Naive B cell (primary cell): ENCODE data around the gene THAP10. TPM values are rescaled to one million over a fixed set of nuclear protein-coding genes. Genes with fewer than 3 reads are reported as not detected.

Source experiments
- ATAC-seq, 2 donors: fragments of 150-1000 bp; cut with Tn5 transposase; 2 replicates each; pipeline ENCODE4 v1.10.0; 2021; ENCODE audit warnings: low read depth in 2 of 2, mild to moderate bottlenecking in 2 of 2, moderate library complexity in 2 of 2
- DNase-seq: peaks from one replicate; pipeline ENCODE4 v3.0.0; 2022
- H3K27ac Mint-ChIP-seq, 6 donors: one replicate each; pipeline ENCODE4 v1.8.0; 2020 to 2022; ENCODE audit warnings: mild to moderate bottlenecking in 6 of 6, mixed read lengths in 6 of 6, moderate library complexity in 5 of 6, inconsistent platforms in 2 of 6
- H3K27me3 Mint-ChIP-seq, 3 donors: one replicate each; pipeline ENCODE4 v1.8.0; 2021 to 2022; ENCODE audit warnings: mixed read lengths in 3 of 3, mild to moderate bottlenecking in 1 of 3
- H3K36me3 Mint-ChIP-seq, 2 donors: one replicate each; pipeline ENCODE4 v1.8.0; 2020 to 2022; ENCODE audit warnings: mixed read lengths in 2 of 2, inconsistent platforms in 1 of 2, mild to moderate bottlenecking in 1 of 2
- H3K4me1 Mint-ChIP-seq, 3 donors: one replicate each; pipeline ENCODE4 v1.8.0; 2020 to 2022; ENCODE audit warnings: mixed read lengths in 3 of 3, inconsistent platforms in 1 of 3, mild to moderate bottlenecking in 1 of 3, moderate library complexity in 1 of 3
- H3K4me3 Mint-ChIP-seq, 8 donors: one replicate each; pipeline ENCODE4 v1.8.0; 2020 to 2022; ENCODE audit warnings: mild to moderate bottlenecking in 8 of 8, mixed read lengths in 8 of 8, moderate library complexity in 8 of 8, inconsistent platforms in 2 of 8
- H3K9me3 Mint-ChIP-seq, 7 donors: one replicate each; pipeline ENCODE4 v1.8.0; 2020 to 2022; ENCODE audit warnings: mixed read lengths in 7 of 7, mild to moderate bottlenecking in 5 of 7, inconsistent platforms in 2 of 7, moderate library complexity in 1 of 7
- polyA plus RNA-seq, 6 donors: library from polyadenylated mRNA; unstranded; fragments of 300-500 nt; fragmentation: Illumina TruSeq; gene quantifications; one replicate each; pipeline ENCODE4 v1.2.3, GENCODE V29; 2021; ENCODE audit warnings: low read depth in 6 of 6

Gene THAP10
- polyA plus RNA-seq, 6 donors from 2014 or later = 0.13 to 0.19 TPM; not detected in 4

DNA sequence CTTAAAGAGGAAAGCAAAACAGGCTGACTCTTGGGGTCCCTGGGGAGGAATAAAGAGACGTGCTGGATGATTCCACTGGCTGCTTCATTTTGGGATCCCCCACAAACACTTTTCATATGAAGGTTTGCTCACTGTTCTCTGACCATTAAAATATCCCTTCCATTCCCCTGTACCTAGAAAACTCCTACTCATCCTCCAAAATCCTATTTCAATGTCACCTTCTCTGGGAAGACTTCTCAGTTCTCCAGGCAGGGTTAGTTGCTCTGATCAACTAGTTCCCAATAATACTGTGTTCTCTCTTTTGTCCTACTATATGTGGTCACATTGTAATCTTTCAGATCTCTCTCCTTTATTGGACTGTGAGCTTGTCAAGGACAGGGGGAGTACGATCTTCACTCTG is 57.2 kb downstream of the THAP10 start:
- ATAC-seq = no peak
- no peaks in the 10 kb centered on the region for H3K9me3 Mint-ChIP-seq
- no peaks in the 10 kb centered on the region for H3K36me3 Mint-ChIP-seq
- H3K4me3 Mint-ChIP-seq = no peak overlapping the region
- DNase-seq = no peak
- no peak overlapping the region for H3K27ac Mint-ChIP-seq
- peaks cover 6 to 46% (median 7%) of the 10 kb centered on the region in 3 donors for H3K27me3 Mint-ChIP-seq
- no peaks in the 10 kb centered on the region for H3K4me1 Mint-ChIP-seq

- Mint-ChIP-seq H3K4me1 (no peaks in the 10 kb centered on the region), H3K27ac (no peak overlapping the region), H3K4me3 (no peak overlapping the region), H3K9me3 (no peaks in the 10 kb centered on the region), H3K27me3 (peaks cover 11 to 54% (median 14%) of the 10 kb centered on the region in 3 donors), H3K36me3 (no peaks in the 10 kb centered on the region)
- DNase-seq (no peak), ATAC-seq (no peak)
These were observed 58.1 kb downstream of the THAP10 start for GRCh38 chr15:70833861-70834765.

GRCh38 chr15:70833422-70833821 is 58.8 kb downstream of the THAP10 start:
- H3K4me1 Mint-ChIP-seq = no peaks in the 10 kb centered on the region
- ATAC-seq (no peak), DNase-seq (no peak)
- no peaks in the 10 kb centered on the region for H3K9me3 Mint-ChIP-seq
- no peaks in the 10 kb centered on the region for H3K36me3 Mint-ChIP-seq
- no peak overlapping the region for H3K27ac Mint-ChIP-seq
- peaks cover 11 to 54% (median 14%) of the 10 kb centered on the region in 3 donors for H3K27me3 Mint-ChIP-seq
- H3K4me3 Mint-ChIP-seq = no peak overlapping the region

DNA sequence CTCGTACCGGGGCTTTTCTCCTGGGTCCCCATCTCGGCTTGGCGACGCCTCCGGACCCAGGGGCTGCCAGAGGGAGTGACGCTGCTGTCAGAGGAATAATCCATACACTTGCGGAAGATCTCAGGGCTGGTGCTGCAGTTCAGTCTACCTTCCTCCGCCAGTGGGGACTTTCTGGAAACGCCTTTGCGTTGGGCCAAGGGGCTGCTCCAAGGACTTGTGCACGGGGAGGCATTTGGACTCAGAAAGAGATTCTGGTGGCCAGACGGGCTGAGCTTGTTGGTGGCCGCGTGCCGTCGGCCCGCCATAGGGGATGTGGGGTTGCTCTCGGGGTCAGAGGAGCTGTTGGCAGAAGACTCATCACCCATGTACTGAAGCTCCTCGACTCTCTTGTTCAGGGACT is 60.1 kb downstream of the THAP10 start:
- no peak for DNase-seq
- H3K4me3 Mint-ChIP-seq = no peak overlapping the region
- H3K27me3 Mint-ChIP-seq = peaks cover 11 to 62% (median 14%) of the 10 kb centered on the region in 3 donors
- no peaks in the 10 kb centered on the region for H3K4me1 Mint-ChIP-seq
- no peak overlapping the region for H3K27ac Mint-ChIP-seq
- H3K36me3 Mint-ChIP-seq = no peaks in the 10 kb centered on the region
- no peaks in the 10 kb centered on the region for H3K9me3 Mint-ChIP-seq
- ATAC-seq = no peak

Other genes starting within 250 kb of the THAP10 start
- gene UACA, start 128.9 kb downstream of the THAP10 start, polyA plus RNA-seq = 10 to 100 TPM in 2 of 6 donors, 1 to 10 TPM in 4; 2.0 to 14.9 (median 8.5) TPM
- gene LARP6, start 38.3 kb downstream of the THAP10 start, polyA plus RNA-seq = not detected
- under 1 TPM in 2 of 6 donors, not detected in 4; 0.26 to 0.63 TPM for gene LRRC49, start 393 bp upstream of the THAP10 start, polyA plus RNA-seq
- gene THSD4, start 223.0 kb upstream of the THAP10 start, polyA plus RNA-seq = not detected